ENCODE data around the gene OR2M7.
"Not testable (repeated sequence)": the region's sequence is repeated elsewhere in the genome, so short reads cannot be mapped to it uniquely, and the experiment has no call there.

The OR2M7 gene

GRCh38 chr1:248324468-248324867, at the start of gene OR2M7:
TSS of gene OR2M7 (minus strand) at chr1:248324568. CDS start at chr1:248324568, 0 bp downstream.
- no peak for DNase-seq (ENCODE audit: low read depth in 2 of 2)

- no peak for DNase-seq (ENCODE audit: low read depth in 2 of 2)
Measured at GRCh38 chr1:248373761-248374160, 49.4 kb upstream of the OR2M7 start.

- no peak for DNase-seq (ENCODE audit: low read depth in 2 of 2)
Measured at GRCh38 chr1:248372394-248372793, 48.0 kb upstream of the OR2M7 start.

GRCh38 chr1:248366609-248367008, 42.2 kb upstream of the OR2M7 start:
- DNase-seq (ENCODE audit: low read depth in 2 of 2) = no peak

- DNase-seq (ENCODE audit: low read depth in 2 of 2) = no peak
Measured at GRCh38 chr1:248361121-248361715, 36.9 kb upstream of the OR2M7 start, which contains the start of gene OR2T4. TSS of gene OR2T4 (plus strand) at chr1:248361665. CDS start at chr1:248361665, 0 bp downstream.

- no peak for DNase-seq (ENCODE audit: low read depth in 2 of 2)
Measured at GRCh38 chr1:248359415-248359814, 35.0 kb upstream of the OR2M7 start.

GRCh38 chr1:248348475-248348874, 24.1 kb upstream of the OR2M7 start, which contains the start of gene OR14C36:
TSS of gene OR14C36 (plus strand) at chr1:248348775. CDS start at chr1:248348775, 0 bp downstream.
- no peak for DNase-seq (ENCODE audit: low read depth in 2 of 2)

- no peak for DNase-seq (ENCODE audit: low read depth in 2 of 2)
Measured at GRCh38 chr1:248343451-248343850, 19.1 kb upstream of the OR2M7 start.

- no peak for DNase-seq (ENCODE audit: low read depth in 2 of 2)
Measured at GRCh38 chr1:248316796-248317195, 7.6 kb downstream of the OR2M7 start.

- DNase-seq (ENCODE audit: low read depth in 2 of 2) = not testable (repeated sequence)
Measured at GRCh38 chr1:248306740-248307139, 17.6 kb downstream of the OR2M7 start.

- no peak for DNase-seq (ENCODE audit: low read depth in 2 of 2)
Measured at GRCh38 chr1:248306103-248306502, 18.3 kb downstream of the OR2M7 start.

- not testable (repeated sequence) for DNase-seq (ENCODE audit: low read depth in 2 of 2)
Measured at GRCh38 chr1:248305672-248306071, 18.7 kb downstream of the OR2M7 start.

- no peak for DNase-seq (ENCODE audit: low read depth in 2 of 2)
Measured at GRCh38 chr1:248303324-248303723, 21.0 kb downstream of the OR2M7 start, which contains the start of gene OR2T12. TSS of gene OR2T12 (minus strand) at chr1:248303424. CDS start at chr1:248295578, 7,846 bp downstream.

GRCh38 chr1:248288391-248288790, 36.0 kb downstream of the OR2M7 start:
- DNase-seq (ENCODE audit: low read depth in 2 of 2) = no peak

GRCh38 chr1:248277876-248278275, 46.5 kb downstream of the OR2M7 start, which contains the start of gene OR2T33:
TSS of gene OR2T33 (minus strand) at chr1:248277976. CDS start at chr1:248273814, 4,162 bp downstream.
- no peak for DNase-seq (ENCODE audit: low read depth in 2 of 2)

Data from stimulated activated CD8-positive, alpha-beta memory T cell treated with anti-CD3 and anti-CD28 coated beads, Interleukin-7, amount 100 ng/mL, for 1 hour (primary cell).